ENCODE measurements around the gene CDCP2.

- TF ChIP-seq EZH2 (IDR thresholded peaks at IDR 0.05; ENCODE audit: low read depth, unreplicated experiment) (no peak), CTCF (conservative IDR thresholded peaks at IDR 0.05; ENCODE audit: low read depth in 2 of 2) (no peak), POLR2AphosphoS5 (IDR thresholded peaks at IDR 0.05; ENCODE audit: low read depth) (no peak), REST (IDR thresholded peaks at IDR 0.05; ENCODE audit: unreplicated experiment) (no peak), ZNF331 (CRISPR knock-in tag; IDR thresholded peaks at IDR 0.05; ENCODE audit: low read depth) (no peak), JUNB (IDR thresholded peaks at IDR 0.05; ENCODE audit: unreplicated experiment) (no peak), ZNF114 (CRISPR knock-in tag; IDR thresholded peaks at IDR 0.05) (no peak), EZH2phosphoT487 (IDR thresholded peaks at IDR 0.05; ENCODE audit: unreplicated experiment) (no peak)
- TF ChIP-seq, protein P1, sequence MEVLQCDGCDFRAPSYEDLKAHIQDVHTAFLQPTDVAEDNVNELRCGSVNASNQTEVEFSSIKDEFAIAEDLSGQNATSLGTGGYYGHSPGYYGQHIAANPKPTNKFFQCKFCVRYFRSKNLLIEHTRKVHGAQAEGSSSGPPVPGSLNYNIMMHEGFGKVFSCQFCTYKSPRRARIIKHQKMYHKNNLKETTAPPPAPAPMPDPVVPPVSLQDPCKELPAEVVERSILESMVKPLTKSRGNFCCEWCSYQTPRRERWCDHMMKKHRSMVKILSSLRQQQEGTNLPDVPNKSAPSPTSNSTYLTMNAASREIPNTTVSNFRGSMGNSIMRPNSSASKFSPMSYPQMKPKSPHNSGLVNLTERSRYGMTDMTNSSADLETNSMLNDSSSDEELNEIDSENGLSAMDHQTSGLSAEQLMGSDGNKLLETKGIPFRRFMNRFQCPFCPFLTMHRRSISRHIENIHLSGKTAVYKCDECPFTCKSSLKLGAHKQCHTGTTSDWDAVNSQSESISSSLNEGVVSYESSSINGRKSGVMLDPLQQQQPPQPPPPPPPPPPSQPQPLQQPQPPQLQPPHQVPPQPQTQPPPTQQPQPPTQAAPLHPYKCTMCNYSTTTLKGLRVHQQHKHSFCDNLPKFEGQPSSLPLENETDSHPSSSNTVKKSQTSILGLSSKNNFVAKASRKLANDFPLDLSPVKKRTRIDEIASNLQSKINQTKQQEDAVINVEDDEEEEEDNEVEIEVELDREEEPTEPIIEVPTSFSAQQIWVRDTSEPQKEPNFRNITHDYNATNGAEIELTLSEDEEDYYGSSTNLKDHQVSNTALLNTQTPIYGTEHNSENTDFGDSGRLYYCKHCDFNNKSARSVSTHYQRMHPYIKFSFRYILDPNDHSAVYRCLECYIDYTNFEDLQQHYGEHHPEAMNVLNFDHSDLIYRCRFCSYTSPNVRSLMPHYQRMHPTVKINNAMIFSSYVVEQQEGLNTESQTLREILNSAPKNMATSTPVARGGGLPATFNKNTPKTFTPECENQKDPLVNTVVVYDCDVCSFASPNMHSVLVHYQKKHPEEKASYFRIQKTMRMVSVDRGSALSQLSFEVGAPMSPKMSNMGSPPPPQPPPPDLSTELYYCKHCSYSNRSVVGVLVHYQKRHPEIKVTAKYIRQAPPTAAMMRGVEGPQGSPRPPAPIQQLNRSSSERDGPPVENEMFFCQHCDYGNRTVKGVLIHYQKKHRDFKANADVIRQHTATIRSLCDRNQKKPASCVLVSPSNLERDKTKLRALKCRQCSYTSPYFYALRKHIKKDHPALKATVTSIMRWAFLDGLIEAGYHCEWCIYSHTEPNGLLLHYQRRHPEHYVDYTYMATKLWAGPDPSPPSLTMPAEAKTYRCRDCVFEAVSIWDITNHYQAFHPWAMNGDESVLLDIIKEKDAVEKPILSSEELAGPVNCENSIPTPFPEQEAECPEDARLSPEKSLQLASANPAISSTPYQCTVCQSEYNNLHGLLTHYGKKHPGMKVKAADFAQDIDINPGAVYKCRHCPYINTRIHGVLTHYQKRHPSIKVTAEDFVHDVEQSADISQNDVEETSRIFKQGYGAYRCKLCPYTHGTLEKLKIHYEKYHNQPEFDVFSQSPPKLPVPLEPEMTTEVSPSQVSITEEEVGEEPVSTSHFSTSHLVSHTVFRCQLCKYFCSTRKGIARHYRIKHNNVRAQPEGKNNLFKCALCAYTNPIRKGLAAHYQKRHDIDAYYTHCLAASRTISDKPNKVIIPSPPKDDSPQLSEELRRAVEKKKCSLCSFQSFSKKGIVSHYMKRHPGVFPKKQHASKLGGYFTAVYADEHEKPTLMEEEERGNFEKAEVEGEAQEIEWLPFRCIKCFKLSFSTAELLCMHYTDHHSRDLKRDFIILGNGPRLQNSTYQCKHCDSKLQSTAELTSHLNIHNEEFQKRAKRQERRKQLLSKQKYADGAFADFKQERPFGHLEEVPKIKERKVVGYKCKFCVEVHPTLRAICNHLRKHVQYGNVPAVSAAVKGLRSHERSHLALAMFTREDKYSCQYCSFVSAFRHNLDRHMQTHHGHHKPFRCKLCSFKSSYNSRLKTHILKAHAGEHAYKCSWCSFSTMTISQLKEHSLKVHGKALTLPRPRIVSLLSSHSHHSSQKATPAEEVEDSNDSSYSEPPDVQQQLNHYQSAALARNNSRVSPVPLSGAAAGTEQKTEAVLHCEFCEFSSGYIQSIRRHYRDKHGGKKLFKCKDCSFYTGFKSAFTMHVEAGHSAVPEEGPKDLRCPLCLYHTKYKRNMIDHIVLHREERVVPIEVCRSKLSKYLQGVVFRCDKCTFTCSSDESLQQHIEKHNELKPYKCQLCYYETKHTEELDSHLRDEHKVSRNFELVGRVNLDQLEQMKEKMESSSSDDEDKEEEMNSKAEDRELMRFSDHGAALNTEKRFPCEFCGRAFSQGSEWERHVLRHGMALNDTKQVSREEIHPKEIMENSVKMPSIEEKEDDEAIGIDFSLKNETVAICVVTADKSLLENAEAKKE (CRISPR knock-in tag; IDR thresholded peaks at IDR 0.05): no peak
- TF ChIP-seq, protein P2, sequence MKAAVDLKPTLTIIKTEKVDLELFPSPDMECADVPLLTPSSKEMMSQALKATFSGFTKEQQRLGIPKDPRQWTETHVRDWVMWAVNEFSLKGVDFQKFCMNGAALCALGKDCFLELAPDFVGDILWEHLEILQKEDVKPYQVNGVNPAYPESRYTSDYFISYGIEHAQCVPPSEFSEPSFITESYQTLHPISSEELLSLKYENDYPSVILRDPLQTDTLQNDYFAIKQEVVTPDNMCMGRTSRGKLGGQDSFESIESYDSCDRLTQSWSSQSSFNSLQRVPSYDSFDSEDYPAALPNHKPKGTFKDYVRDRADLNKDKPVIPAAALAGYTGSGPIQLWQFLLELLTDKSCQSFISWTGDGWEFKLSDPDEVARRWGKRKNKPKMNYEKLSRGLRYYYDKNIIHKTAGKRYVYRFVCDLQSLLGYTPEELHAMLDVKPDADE (IDR thresholded peaks at IDR 0.05): no peak
Measured at GRCh38 chr1:54086754-54087153, 66.0 kb downstream of the CDCP2 start.

Measured in GM23338 (cell line).